RWPE2 (cell line): Measurements from ENCODE around the gene ROBO2.

ENCODE experiments used
- ATAC-seq: fragments of 200-7000 bp; cut with Tn5 transposase; 3 replicates; pipeline ENCODE4 v1.9.1; 2021; ENCODE audit warnings: low read depth
- DNase-seq: peaks from one replicate; pipeline ENCODE4 v3.0.0-alpha.2; 2020; ENCODE audit warnings: low spot score
- H3K27ac ChIP-seq: fragments of 450-650 bp; 2 replicates; pipeline ENCODE4 v1.5.1; 2017; ENCODE audit warnings: mild to moderate bottlenecking; ENCODE audit not compliant: poor library complexity, severe bottlenecking
- H3K27me3 ChIP-seq: fragments of 250-450 bp; sonication (Bioruptor Pico); 2 replicates; pipeline ENCODE4 v1.5.1; 2021; ENCODE audit warnings: mild to moderate bottlenecking, moderate library complexity; ENCODE audit not compliant: insufficient read depth, poor library complexity, severe bottlenecking
- H3K36me3 ChIP-seq: fragments of 250-450 bp; sonication (Bioruptor Pico); 2 replicates; pipeline ENCODE4 v1.5.1; 2020; ENCODE audit warnings: low read depth, mild to moderate bottlenecking, moderate library complexity
- H3K4me1 ChIP-seq: fragments of 250-450 bp; sonication (Bioruptor Pico); 2 replicates; pipeline ENCODE4 v1.5.1; 2021; ENCODE audit warnings: mild to moderate bottlenecking, moderate library complexity; ENCODE audit not compliant: insufficient read depth, poor library complexity, severe bottlenecking
- H3K4me3 ChIP-seq: fragments of 250-450 bp; sonication (Bioruptor Pico); 2 replicates; pipeline ENCODE4 v1.5.1; 2021; ENCODE audit warnings: mild to moderate bottlenecking, moderate library complexity; ENCODE audit not compliant: severe bottlenecking
- H3K9me3 ChIP-seq: fragments of 250-450 bp; sonication (Bioruptor Pico); 2 replicates; pipeline ENCODE4 v1.5.1; 2021; ENCODE audit warnings: mild to moderate bottlenecking, moderate library complexity; ENCODE audit not compliant: severe bottlenecking
- CTCF ChIP-seq: fragments of 450-650 bp; IDR thresholded peaks from one replicate; pipeline ENCODE4 v1.5.1; 2017; ENCODE audit warnings: mild to moderate bottlenecking, moderate library complexity; ENCODE audit not compliant: poor library complexity, severe bottlenecking

ROBO2 gene

GRCh38 chr3:77620009-77620408 is 580.1 kb downstream of the ROBO2 start:
- ATAC-seq (no peak), DNase-seq (no peak)
- H3K36me3 ChIP-seq = no peaks in the 10 kb centered on the region
- no peak for TF ChIP-seq CTCF
- H3K9me3 ChIP-seq = no peaks in the 10 kb centered on the region
- H3K27me3 ChIP-seq = no peaks in the 10 kb centered on the region
- no peak overlapping the region for H3K27ac ChIP-seq
- no peak overlapping the region for H3K4me3 ChIP-seq
- H3K4me1 ChIP-seq = no peaks in the 10 kb centered on the region

- Histone ChIP-seq H3K27ac (no peak overlapping the region), H3K27me3 (no peaks in the 10 kb centered on the region), H3K4me1 (no peaks in the 10 kb centered on the region), H3K4me3 (no peak overlapping the region), H3K36me3 (no peaks in the 10 kb centered on the region), H3K9me3 (no peaks in the 10 kb centered on the region)
- TF ChIP-seq CTCF = no peak
- DNase-seq (no peak), ATAC-seq (no peak)
Measured at GRCh38 chr3:77623500-77623899, 583.6 kb downstream of the ROBO2 start.

- DNase-seq (no peak), ATAC-seq (no peak)
- no peaks in the 10 kb centered on the region for H3K36me3 ChIP-seq
- TF ChIP-seq CTCF = no peak
- no peak overlapping the region for H3K27ac ChIP-seq
- no peak overlapping the region for H3K4me3 ChIP-seq
- H3K4me1 ChIP-seq = no peaks in the 10 kb centered on the region
- no peaks in the 10 kb centered on the region for H3K9me3 ChIP-seq
- H3K27me3 ChIP-seq = no peaks in the 10 kb centered on the region
Measured at GRCh38 chr3:77626157-77626556, 586.3 kb downstream of the ROBO2 start.

- H3K9me3 ChIP-seq = no peaks in the 10 kb centered on the region
- H3K4me1 ChIP-seq = no peaks in the 10 kb centered on the region
- H3K36me3 ChIP-seq = no peaks in the 10 kb centered on the region
- no peak overlapping the region for H3K27ac ChIP-seq
- no peak for TF ChIP-seq CTCF
- H3K4me3 ChIP-seq = no peak overlapping the region
- no peaks in the 10 kb centered on the region for H3K27me3 ChIP-seq
- no peak for ATAC-seq
- DNase-seq = no peak
Measured at GRCh38 chr3:77648214-77648613, 608.3 kb downstream of the ROBO2 start.

GRCh38 chr3:77648664-77649063 is 608.8 kb downstream of the ROBO2 start:
- no peak overlapping the region for H3K4me3 ChIP-seq
- no peaks in the 10 kb centered on the region for H3K9me3 ChIP-seq
- no peak for DNase-seq
- no peaks in the 10 kb centered on the region for H3K27me3 ChIP-seq
- H3K36me3 ChIP-seq = no peaks in the 10 kb centered on the region
- ATAC-seq = no peak
- no peak for TF ChIP-seq CTCF
- H3K27ac ChIP-seq = no peak overlapping the region
- H3K4me1 ChIP-seq = no peaks in the 10 kb centered on the region
